Activated CD8-positive, alpha-beta T cell treated with anti-CD3 and anti-CD28 coated beads for 36 hours (primary cell): ENCODE results near the gene SELENOM. TPM values are rescaled to one million over a fixed set of nuclear protein-coding genes. Genes with fewer than 3 reads are reported as not detected.
"Not testable (repeated sequence)": the region's sequence is repeated elsewhere in the genome, so short reads cannot be mapped to it uniquely, and the experiment has no call there.

Experiments used
- ATAC-seq: fragments of 200-7000 bp; cut with Tn5 transposase; one replicate; pipeline ENCODE4 v1.10.0; 2021; ENCODE audit warnings: mild to moderate bottlenecking, moderate library complexity
- CTCF ChIA-PET: fragments of 350-600 bp; sonication (Branson Sonifier 250); formaldehyde crosslinking; loops from one replicate; lab custom pipeline; 2021; ENCODE audit warnings: antibody characterized with exemption; lab: Charles Lee
- POLR2A ChIA-PET: fragments of 350-600 bp; sonication (Branson Sonifier 250); formaldehyde crosslinking; loops from one replicate; lab custom pipeline; 2021; ENCODE audit warnings: antibody characterized with exemption; lab: Charles Lee
- DNase-seq: peaks from one replicate; pipeline ENCODE4 v3.0.0-alpha.2; 2020
- H3K27ac Mint-ChIP-seq: one replicate; pipeline ENCODE4 v1.8.0; 2021; ENCODE audit warnings: mild to moderate bottlenecking, mixed read lengths
- H3K27me3 Mint-ChIP-seq: one replicate; pipeline ENCODE4 v1.8.0; 2021; ENCODE audit warnings: mixed read lengths
- H3K36me3 Mint-ChIP-seq: one replicate; pipeline ENCODE4 v1.8.0; 2021; ENCODE audit warnings: low read depth, mixed read lengths
- H3K4me1 Mint-ChIP-seq: one replicate; pipeline ENCODE4 v1.8.0; 2021; ENCODE audit warnings: low read depth, mixed read lengths
- H3K4me3 Mint-ChIP-seq: one replicate; pipeline ENCODE4 v1.8.0; 2021; ENCODE audit warnings: mild to moderate bottlenecking, moderate library complexity, mixed read lengths
- H3K9me3 Mint-ChIP-seq: one replicate; pipeline ENCODE4 v1.8.0; 2021; ENCODE audit warnings: mixed read lengths
- CTCF ChIP-seq: fragments of 200-600 bp; IDR thresholded peaks from one replicate; pipeline ENCODE4 v1.8.0; 2022; ENCODE audit warnings: antibody characterized with exemption, mild to moderate bottlenecking
- intact Hi-C: fragments of 100-400 bp; cut with micrococcal nuclease; formaldehyde crosslinking; loops from one replicate; pipeline ENCODE4 v1.10.0; 2022
- total RNA-seq, 2 experiments: library from RNA; stranded (reverse); gene quantifications; one replicate each; pipeline ENCODE4 v1.2.3, GENCODE V29; 2021

Gene SELENOM
- total RNA-seq, 2 experiments from 2014 or later: 3.6 to 5.8 TPM

GRCh38 chr22:31097941-31098631 lies 9.3 kb downstream of the SELENOM start:
- Mint-ChIP-seq H3K27ac (no peak overlapping the region), H3K27me3 (no peaks in the 10 kb centered on the region)

DNA sequence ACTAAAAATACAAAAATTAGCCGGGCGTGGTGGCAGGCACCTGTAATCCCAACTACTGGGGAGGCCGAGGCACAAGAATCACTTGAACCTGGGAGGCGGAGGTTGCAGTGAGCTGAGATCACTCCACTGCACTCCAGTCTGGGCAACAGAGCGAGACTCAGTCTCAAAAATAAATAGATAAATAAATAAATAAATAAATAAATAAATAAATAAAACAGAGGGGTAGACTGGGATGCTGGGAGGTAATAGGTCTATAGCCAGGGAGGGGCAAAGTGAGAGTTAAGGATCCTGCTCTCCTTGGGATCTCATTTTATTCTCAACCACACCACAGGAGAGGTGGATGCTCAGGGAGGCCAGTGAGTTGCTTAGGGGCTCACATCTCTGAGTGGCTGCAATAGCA lies 9.8 kb downstream of the SELENOM start:
- H3K4me3 Mint-ChIP-seq, H3K4me1 Mint-ChIP-seq, ATAC-seq, intact Hi-C loops, H3K36me3 Mint-ChIP-seq, H3K27me3 Mint-ChIP-seq, DNase-seq, CTCF ChIA-PET, H3K27ac Mint-ChIP-seq, H3K9me3 Mint-ChIP-seq: not testable (repeated sequence)
- POLR2A ChIA-PET: interaction anchor here (1.4 kb wide), 1 partner anchor 9 kb away, joined by 3 read pairs; the partner anchor contains the start of gene SELENOM

More at GRCh38 chr22:31097941-31098631, 9.3 kb downstream of the SELENOM start:
- no peak for DNase-seq
- no peak for ATAC-seq
- ChIA-PET CTCF (interaction anchor here (1.4 kb wide), 1 partner anchor 10 kb away, joined by 4 read pairs; no protein-coding TSS in a partner anchor), POLR2A (interaction anchor here (1.4 kb wide), 1 partner anchor 9 kb away, joined by 3 read pairs; the partner anchor contains the start of gene SELENOM)
- Mint-ChIP-seq H3K4me3 (no peak overlapping the region), H3K36me3 (no peaks in the 10 kb centered on the region), H3K4me1 (no peaks in the 10 kb centered on the region), H3K9me3 (no peaks in the 10 kb centered on the region)
- intact Hi-C loops: no loop called here
- TF ChIP-seq CTCF: no peak

DNA sequence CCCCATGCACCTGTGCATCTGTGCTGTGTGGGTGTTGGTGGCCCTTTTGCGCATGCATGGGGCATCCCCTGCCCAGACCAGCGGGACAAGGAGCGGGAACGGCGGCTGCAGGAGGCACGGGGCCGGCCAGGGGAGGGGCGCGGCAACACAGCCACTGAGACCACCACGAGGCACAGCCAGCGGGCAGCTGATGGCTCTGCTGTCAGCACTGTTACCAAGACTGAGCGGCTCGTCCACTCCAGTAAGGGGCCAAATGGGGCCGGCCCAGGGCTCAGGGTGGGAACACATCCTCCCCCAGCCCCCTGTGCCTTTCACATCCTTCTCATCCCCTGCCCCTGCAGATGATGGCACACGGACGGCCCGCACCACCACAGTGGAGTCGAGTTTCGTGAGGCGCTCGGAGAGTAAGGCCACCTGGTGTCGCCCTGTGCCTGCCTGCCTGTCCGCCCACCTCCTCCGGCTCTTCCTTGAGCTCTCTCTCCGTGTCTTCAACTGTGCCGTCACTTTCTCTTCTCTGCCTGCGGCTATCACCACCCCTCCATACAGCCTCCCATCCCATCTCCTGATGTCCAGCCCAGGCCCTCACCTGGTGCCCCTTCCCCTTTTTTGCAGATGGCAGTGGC lies 10.6 kb downstream of the SELENOM start:
- POLR2A ChIA-PET: no interaction called here
- Mint-ChIP-seq H3K27ac (no peak overlapping the region), H3K4me3 (no peak overlapping the region), H3K36me3 (no peaks in the 10 kb centered on the region), H3K27me3 (no peaks in the 10 kb centered on the region), H3K9me3 (no peaks in the 10 kb centered on the region), H3K4me1 (no peaks in the 10 kb centered on the region)
- CTCF ChIA-PET: interaction anchor here (0.9 to 1.8 kb wide), 2 partner anchors 11 to 12 kb away, joined by 5 to 10 read pairs; partner anchors contain the start of gene SELENOM
- DNase-seq: no peak
- ATAC-seq: no peak
- intact Hi-C loops: no loop called here
- TF ChIP-seq CTCF: no peak

DNA sequence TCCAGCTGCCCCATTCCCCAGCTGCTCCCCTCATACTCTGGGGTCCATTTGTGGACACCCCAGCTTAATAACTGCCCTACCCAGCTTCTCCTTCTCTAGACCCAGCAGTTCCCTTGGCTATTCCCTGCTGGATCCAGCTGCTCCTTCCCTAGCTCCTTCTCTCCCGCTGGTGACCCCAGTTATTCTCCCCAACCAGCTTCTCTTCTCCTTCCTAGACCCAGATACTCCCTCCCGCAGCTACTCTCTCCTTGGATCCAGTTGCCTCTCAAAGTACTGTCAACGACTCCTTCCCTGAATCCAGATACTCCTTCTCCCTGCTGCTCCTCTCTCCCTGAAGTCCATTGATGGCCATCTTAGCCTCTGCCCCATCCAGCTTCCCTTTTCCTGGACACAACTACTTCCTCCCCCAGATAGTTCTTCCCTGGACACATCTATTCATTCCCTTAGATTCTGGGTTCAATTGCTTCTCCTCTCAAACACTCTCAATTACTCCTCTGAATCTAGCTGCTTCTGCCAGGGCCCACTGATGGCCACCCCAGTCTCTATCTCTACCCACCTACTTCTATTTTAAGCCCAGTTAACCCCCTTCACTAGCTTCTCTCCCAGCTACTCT lies 11.6 kb downstream of the SELENOM start:
- ChIA-PET CTCF (interaction anchor here (0.9 to 1.8 kb wide), 5 partner anchors 9 to 217 kb away, joined by 3 to 10 read pairs (median 4); partner anchors contain the start of gene SELENOM), POLR2A (interaction anchor here (0.6 kb wide), 1 partner anchor 145 kb away, joined by 3 read pairs; no protein-coding TSS in a partner anchor)
- Mint-ChIP-seq H3K9me3 (no peaks in the 10 kb centered on the region), H3K36me3 (no peaks in the 10 kb centered on the region), H3K4me3 (no peak overlapping the region), H3K27me3 (no peaks in the 10 kb centered on the region), H3K4me1 (no peaks in the 10 kb centered on the region), H3K27ac (no peak overlapping the region)
- ATAC-seq: no peak
- intact Hi-C loops: no loop called here
- TF ChIP-seq CTCF: no peak
- no peak for DNase-seq

GRCh38 chr22:31094741-31095140 lies 12.6 kb downstream of the SELENOM start:
- no peaks in the 10 kb centered on the region for H3K4me1 Mint-ChIP-seq
- H3K4me3 Mint-ChIP-seq: no peak overlapping the region
- H3K36me3 Mint-ChIP-seq: no peaks in the 10 kb centered on the region
- no peak for TF ChIP-seq CTCF
- no peaks in the 10 kb centered on the region for H3K9me3 Mint-ChIP-seq
- ChIA-PET CTCF (interaction anchor here (0.9 to 1.9 kb wide), 2 partner anchors 9 to 36 kb away, joined by 3 to 6 read pairs; no protein-coding TSS in a partner anchor), POLR2A (interaction anchor here (1.1 to 1.3 kb wide), 2 partner anchors 10 to 21 kb away, joined by 3 to 5 read pairs; no protein-coding TSS in a partner anchor)
- DNase-seq: no peak
- ATAC-seq: no peak
- no peaks in the 10 kb centered on the region for H3K27me3 Mint-ChIP-seq
- intact Hi-C loops: no loop called here
- H3K27ac Mint-ChIP-seq: no peak overlapping the region
